ENCODE results near the gene L3MBTL4.

L3MBTL4 gene

DNA sequence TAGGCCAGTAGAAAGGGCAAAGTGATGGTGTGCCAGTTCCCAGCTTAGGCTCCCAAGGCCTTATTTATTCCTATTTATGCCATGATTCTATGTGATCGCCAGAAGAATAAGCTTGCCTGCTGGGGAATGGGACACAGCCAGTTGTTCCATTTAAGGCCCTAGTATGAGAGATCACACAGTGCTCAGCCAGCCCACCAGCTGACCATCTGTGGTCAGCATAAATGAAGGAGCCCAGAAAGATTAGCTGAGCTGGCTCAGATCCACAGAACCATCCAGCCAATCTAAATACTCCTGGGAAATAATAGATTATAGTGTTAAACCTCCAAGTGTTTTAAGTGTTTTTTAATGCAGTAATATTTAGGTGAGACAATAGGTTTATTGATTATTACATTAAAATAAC is 12.6 kb upstream of the L3MBTL4 start:
- ChIA-PET CTCF (interaction anchor here (1.3 to 4.3 kb wide), 2 partner anchors 9 to 16 kb away, joined by 3 to 18 read pairs; no protein-coding TSS in a partner anchor), POLR2A (no interaction called here)
- TF ChIP-seq, protein P1, sequence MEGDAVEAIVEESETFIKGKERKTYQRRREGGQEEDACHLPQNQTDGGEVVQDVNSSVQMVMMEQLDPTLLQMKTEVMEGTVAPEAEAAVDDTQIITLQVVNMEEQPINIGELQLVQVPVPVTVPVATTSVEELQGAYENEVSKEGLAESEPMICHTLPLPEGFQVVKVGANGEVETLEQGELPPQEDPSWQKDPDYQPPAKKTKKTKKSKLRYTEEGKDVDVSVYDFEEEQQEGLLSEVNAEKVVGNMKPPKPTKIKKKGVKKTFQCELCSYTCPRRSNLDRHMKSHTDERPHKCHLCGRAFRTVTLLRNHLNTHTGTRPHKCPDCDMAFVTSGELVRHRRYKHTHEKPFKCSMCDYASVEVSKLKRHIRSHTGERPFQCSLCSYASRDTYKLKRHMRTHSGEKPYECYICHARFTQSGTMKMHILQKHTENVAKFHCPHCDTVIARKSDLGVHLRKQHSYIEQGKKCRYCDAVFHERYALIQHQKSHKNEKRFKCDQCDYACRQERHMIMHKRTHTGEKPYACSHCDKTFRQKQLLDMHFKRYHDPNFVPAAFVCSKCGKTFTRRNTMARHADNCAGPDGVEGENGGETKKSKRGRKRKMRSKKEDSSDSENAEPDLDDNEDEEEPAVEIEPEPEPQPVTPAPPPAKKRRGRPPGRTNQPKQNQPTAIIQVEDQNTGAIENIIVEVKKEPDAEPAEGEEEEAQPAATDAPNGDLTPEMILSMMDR (IDR thresholded peaks at IDR 0.05; ENCODE audit: control extremely low read depth, extremely low read depth, low read depth, missing control alignments): no peak
- no peak for DNase-seq (ENCODE audit: extremely low spot score)

DNA sequence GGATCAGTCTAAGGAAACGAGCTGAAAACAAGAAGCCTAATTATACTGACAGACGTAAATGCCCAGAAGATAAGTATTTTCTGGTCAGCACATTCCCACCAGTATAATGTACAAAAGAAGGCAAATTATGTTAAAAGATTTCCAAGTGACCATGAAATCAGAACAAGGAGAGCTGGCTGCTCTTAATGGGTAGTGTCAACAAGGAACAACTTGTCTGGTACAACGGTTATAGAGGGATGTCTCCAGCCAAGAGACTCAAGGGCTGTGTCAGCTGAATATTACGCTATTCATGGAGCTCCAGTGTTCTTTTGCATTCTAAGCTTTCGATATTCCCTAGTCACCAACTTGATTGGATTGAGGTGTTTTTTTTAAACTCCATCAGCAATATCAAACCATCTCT is 8.6 kb upstream of the L3MBTL4 start:
- no peak for DNase-seq (ENCODE audit: extremely low spot score)
- TF ChIP-seq, protein P1 (IDR thresholded peaks at IDR 0.05; ENCODE audit: control extremely low read depth, extremely low read depth, low read depth, missing control alignments): no peak
- CTCF ChIA-PET: interaction anchor here (1.0 to 1.7 kb wide), 4 partner anchors 8 to 99 kb away, joined by 3 to 4 read pairs (median 4); no protein-coding TSS in a partner anchor
- POLR2A ChIA-PET: no interaction called here

DNA sequence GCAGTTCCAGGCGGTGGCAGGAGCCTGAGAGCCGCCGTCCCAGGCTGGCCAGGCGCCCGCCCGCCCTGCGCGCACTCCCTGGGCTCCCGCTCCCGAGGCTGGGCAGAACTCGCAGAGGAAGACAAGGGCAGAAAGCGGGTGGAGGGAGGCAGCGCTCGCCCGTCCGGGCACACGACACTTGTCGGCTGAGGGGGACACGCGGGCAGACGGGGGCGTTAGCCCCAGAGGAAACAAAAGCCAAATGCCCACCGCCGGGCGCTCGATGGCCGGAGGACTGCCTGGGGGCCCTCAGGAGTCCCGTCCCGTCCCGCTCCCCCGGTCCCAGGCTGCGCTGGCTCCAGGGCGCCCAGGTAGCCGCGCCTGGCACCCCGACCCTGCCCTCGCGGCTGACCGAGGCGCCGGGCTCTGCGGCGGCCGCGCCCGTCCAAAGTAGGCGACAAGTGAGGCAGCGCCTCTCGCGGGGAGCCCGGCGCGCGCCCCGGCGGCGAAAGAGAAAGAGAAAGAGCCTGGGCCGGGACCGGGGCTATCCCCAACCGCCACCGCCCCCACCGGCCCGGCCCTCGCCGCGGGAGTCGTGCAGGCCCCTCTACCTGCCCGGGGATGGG is 491 bp downstream of the L3MBTL4 start:
- POLR2A ChIA-PET: no interaction called here
- CTCF ChIA-PET: interaction anchor here (1.0 kb wide), 1 partner anchor 16 kb away, joined by 4 read pairs; no protein-coding TSS in a partner anchor
- TF ChIP-seq, protein P1 (IDR thresholded peaks at IDR 0.05; ENCODE audit: control extremely low read depth, extremely low read depth, low read depth, missing control alignments): no peak
- DNase-seq (ENCODE audit: extremely low spot score): peak; percentile 91

DNA sequence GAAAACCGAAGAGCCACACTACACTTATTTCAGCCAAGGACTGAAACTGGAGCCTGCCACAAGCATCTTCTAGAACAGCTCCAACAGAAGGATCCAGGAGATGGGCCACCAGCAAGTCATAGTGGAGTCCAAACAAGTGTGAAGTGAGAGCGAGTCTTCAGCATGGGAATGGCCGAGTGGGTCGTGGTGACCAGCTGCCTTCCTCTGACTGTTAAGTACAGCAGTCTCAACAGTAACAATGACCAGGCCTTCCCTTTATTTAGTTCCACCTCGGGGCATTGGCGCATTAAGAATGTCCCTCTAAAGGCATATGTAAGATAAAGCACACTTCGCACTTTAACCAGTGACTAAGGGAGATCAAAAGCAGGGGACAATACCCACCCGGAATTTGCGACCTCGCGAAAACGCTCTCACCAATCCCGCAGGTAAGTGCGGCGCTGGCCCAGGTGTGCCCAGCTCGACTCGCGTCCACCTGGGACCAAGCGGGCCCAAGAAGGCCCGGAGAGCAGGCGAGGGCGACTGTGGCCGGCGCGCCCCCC is 1.1 kb downstream of the L3MBTL4 start:
- POLR2A ChIA-PET: no interaction called here

DNA sequence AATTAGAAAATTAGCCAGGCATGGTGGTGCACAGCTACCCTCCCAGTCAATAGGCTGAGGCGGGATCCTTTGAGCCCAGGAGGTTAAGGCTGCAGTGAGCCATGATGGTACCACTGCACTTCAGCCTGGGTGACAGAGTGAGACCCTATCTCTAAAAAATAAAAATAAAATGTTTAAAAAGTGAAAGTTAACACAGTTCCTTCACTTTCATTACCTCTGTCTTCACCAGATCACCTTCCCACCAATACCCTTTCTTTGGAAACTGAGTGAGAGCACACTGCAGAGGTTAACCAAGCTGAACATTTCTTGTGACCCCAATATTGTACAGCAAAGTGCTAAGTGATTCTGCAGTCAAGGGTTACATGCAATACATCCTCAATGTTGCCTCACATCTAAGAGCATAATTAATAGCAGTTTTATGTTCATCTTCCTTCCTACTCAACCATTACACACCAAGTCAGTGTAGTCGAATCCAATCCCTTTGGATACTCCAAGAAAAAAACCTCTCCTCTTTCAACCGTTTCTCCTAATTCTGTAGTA is 1.7 kb downstream of the L3MBTL4 start:
- ChIA-PET CTCF (interaction anchor here (1.4 kb wide), 1 partner anchor 522 kb away, joined by 4 read pairs; no protein-coding TSS in a partner anchor), POLR2A (no interaction called here)
- DNase-seq (ENCODE audit: extremely low spot score): no peak
- TF ChIP-seq, protein P1 (IDR thresholded peaks at IDR 0.05; ENCODE audit: control extremely low read depth, extremely low read depth, low read depth, missing control alignments): no peak

More for the DNA sequence above, 1.1 kb downstream of the L3MBTL4 start:
- TF ChIP-seq, protein P1 (IDR thresholded peaks at IDR 0.05; ENCODE audit: control extremely low read depth, extremely low read depth, low read depth, missing control alignments): no peak
- CTCF ChIA-PET: interaction anchor here (1.4 kb wide), 1 partner anchor 523 kb away, joined by 4 read pairs; no protein-coding TSS in a partner anchor
- DNase-seq (ENCODE audit: extremely low spot score): no peak

DNA sequence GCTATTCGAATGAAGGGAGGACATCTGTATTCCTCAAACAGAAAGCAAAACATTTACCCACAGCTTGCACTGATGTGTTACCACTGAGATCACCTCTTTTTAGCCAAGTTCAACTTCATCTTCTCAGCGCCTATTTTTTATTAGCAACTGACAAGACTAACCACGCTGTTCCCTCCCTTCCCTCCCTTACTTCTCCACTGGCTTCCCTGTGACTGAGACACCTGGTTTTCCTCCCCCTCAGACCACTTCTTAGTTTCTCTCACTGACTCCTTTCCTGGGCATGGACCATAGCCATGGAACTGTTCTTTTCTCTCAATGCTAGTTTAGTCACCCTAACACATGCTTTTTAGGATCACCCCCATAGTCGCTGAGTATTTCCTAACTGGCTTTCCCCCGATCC is 3.3 kb downstream of the L3MBTL4 start:
- ChIA-PET POLR2A (no interaction called here), CTCF (interaction anchor here (1.1 kb wide), 1 partner anchor 28 kb away, joined by 3 read pairs; no protein-coding TSS in a partner anchor)
- TF ChIP-seq, protein P1 (IDR thresholded peaks at IDR 0.05; ENCODE audit: control extremely low read depth, extremely low read depth, low read depth, missing control alignments): no peak
- no peak for DNase-seq (ENCODE audit: extremely low spot score)
